Neural cell (in vitro differentiated cells): Measurements from ENCODE around the gene AGPAT2.

Experiments
- EZH2 ChIP-seq: fragments of 200-600, 300-800 bp; shearing (Covaris generic), sonication (generic); IDR thresholded peaks from 2 replicates; pipeline ENCODE4 v1.6.1; 2014; ENCODE audit warnings: antibody characterized with exemption, low read length, borderline replicate concordance, mild to moderate bottlenecking; ENCODE audit not compliant: insufficient read depth, poor library complexity, severe bottlenecking
- POLR2AphosphoS5 ChIP-seq: IDR thresholded peaks from 2 replicates; pipeline ENCODE4 v1.6.1; 2012
- RAD21 ChIP-seq: fragments of 450-650 bp; conservative IDR thresholded peaks from 2 replicates; pipeline ENCODE4 v1.6.1; 2014; ENCODE audit warnings: antibody characterized with exemption, mild to moderate bottlenecking, moderate library complexity
- SMC3 ChIP-seq: fragments of 450-650 bp; conservative IDR thresholded peaks from 2 replicates; pipeline ENCODE4 v1.6.1; 2014; ENCODE audit warnings: antibody characterized with exemption, mild to moderate bottlenecking, moderate library complexity; ENCODE audit not compliant: poor library complexity
- TAF1 ChIP-seq: IDR thresholded peaks from 2 replicates; pipeline ENCODE4 v1.6.1; 2012; ENCODE audit warnings: low read depth
- TF ChIP-seq, protein P1 (sequence below): fragments of 450-650 bp; IDR thresholded peaks from 2 replicates; pipeline ENCODE4 v1.5.1; 2014; ENCODE audit warnings: antibody characterized with exemption, mild to moderate bottlenecking, moderate library complexity; ENCODE audit not compliant: poor library complexity, severe bottlenecking
- TF ChIP-seq, protein P2 (sequence below): IDR thresholded peaks from 2 replicates; pipeline ENCODE4 v1.6.1; 2012; ENCODE audit warnings: borderline replicate concordance

DNA sequence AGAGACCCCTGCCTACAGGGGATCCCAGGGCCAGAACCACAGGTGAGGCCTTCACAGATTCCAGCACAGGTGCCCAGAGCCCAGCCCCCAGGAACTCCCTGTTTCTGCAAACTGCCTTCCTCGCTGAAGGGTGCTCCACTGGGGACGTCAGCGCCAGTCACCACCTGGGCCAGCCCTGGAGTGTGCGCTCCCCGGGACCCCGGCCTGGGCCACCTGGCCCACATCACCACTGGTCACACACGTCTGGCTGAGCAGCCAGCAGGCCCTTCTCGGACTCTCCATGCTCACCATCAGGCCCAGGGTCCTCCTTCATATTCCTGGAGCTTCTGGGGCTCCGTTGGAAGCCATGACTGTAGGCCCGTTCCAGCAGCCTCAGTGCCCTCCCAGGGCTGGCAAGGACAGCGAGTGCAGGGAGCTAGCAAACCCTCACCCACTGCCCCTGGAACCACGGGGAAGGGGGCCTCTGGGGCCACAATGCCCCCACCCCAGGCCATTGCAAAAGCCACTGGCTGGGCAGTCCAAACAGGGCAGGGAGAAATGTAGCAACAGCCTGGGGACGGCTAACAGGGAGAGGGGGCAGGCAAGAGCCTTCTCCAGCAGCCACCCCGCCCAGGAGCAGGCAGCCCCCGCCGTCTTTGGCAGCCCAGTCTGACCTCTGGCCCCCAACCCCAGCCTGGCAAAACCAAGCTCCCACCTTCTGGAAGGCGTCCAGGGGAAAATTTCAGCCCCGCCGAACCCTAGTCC lies 1.3 kb downstream of the AGPAT2 start:
- TF ChIP-seq, protein P1, sequence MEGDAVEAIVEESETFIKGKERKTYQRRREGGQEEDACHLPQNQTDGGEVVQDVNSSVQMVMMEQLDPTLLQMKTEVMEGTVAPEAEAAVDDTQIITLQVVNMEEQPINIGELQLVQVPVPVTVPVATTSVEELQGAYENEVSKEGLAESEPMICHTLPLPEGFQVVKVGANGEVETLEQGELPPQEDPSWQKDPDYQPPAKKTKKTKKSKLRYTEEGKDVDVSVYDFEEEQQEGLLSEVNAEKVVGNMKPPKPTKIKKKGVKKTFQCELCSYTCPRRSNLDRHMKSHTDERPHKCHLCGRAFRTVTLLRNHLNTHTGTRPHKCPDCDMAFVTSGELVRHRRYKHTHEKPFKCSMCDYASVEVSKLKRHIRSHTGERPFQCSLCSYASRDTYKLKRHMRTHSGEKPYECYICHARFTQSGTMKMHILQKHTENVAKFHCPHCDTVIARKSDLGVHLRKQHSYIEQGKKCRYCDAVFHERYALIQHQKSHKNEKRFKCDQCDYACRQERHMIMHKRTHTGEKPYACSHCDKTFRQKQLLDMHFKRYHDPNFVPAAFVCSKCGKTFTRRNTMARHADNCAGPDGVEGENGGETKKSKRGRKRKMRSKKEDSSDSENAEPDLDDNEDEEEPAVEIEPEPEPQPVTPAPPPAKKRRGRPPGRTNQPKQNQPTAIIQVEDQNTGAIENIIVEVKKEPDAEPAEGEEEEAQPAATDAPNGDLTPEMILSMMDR: no peak
- TF ChIP-seq EZH2 (no peak), SMC3 (no peak), POLR2AphosphoS5 (no peak), RAD21 (no peak), TAF1 (no peak)
- TF ChIP-seq, protein P2, sequence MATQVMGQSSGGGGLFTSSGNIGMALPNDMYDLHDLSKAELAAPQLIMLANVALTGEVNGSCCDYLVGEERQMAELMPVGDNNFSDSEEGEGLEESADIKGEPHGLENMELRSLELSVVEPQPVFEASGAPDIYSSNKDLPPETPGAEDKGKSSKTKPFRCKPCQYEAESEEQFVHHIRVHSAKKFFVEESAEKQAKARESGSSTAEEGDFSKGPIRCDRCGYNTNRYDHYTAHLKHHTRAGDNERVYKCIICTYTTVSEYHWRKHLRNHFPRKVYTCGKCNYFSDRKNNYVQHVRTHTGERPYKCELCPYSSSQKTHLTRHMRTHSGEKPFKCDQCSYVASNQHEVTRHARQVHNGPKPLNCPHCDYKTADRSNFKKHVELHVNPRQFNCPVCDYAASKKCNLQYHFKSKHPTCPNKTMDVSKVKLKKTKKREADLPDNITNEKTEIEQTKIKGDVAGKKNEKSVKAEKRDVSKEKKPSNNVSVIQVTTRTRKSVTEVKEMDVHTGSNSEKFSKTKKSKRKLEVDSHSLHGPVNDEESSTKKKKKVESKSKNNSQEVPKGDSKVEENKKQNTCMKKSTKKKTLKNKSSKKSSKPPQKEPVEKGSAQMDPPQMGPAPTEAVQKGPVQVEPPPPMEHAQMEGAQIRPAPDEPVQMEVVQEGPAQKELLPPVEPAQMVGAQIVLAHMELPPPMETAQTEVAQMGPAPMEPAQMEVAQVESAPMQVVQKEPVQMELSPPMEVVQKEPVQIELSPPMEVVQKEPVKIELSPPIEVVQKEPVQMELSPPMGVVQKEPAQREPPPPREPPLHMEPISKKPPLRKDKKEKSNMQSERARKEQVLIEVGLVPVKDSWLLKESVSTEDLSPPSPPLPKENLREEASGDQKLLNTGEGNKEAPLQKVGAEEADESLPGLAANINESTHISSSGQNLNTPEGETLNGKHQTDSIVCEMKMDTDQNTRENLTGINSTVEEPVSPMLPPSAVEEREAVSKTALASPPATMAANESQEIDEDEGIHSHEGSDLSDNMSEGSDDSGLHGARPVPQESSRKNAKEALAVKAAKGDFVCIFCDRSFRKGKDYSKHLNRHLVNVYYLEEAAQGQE: no peak
